K562 (cell line): ENCODE data around the gene FAF2. TPM values are rescaled to one million over a fixed set of nuclear protein-coding genes. Genes with fewer than 3 reads are reported as not detected.

Experiments
- CREBBP ChIP-seq: IDR thresholded peaks from one replicate; pipeline ENCODE4 v1.6.1; 2012; ENCODE audit warnings: low read depth, mild to moderate bottlenecking, control low read depth, inconsistent platforms, low read length
- NFE2 ChIP-seq: IDR thresholded peaks from 2 replicates; pipeline ENCODE4 v1.6.1; 2014; ENCODE audit warnings: antibody characterized with exemption, low read depth
- NFE2L1 ChIP-seq: fragments of 450-650 bp; IDR thresholded peaks from 2 replicates; pipeline ENCODE4 v1.6.1; 2016; ENCODE audit warnings: missing genetic modification characterization, low read depth, mild to moderate bottlenecking, missing compliant biosample characterization, moderate library complexity, borderline replicate concordance
- polyA plus RNA-seq, 8 experiments: library from polyadenylated mRNA; depleted of rRNA in 4 of 8; stranded (reverse) in 5 of 8; unstranded in 3 of 8; fragments of >200 nt; fragmentation: Nextera tagmentation in 2 of 8; fragmentation: Illumina TruSeq in 1 of 8; extraction: Ambion mirVana in 2 of 8; extraction: Trizol in 1 of 8; gene quantifications; 2 replicates each; pipeline versions ENCODE4 v1.2.1 to v1.2.3, GENCODE V29; 2011 to 2014; ENCODE audit warnings: inconsistent platforms in 1 of 8, missing spikeins in 1 of 8
- total RNA-seq, 7 experiments: library from RNA; depleted of rRNA in 6 of 7; stranded (reverse); fragments of >200 nt in 6 of 7; fragmentation: Illumina TruSeq in 2 of 7; extraction: Trizol in 2 of 7; gene quantifications; 2 replicates each; pipeline versions ENCODE4 v1.2.1 to v1.2.3, GENCODE V29; 2011 to 2021; ENCODE audit warnings: low replicate concordance in 1 of 7
- TF ChIP-seq, protein P1 (sequence below): fragments of 250-450 bp; sonication (Bioruptor Pico); IDR thresholded peaks from 2 replicates; pipeline ENCODE4 v1.8.0; 2021; ENCODE audit warnings: moderate library complexity, mild to moderate bottlenecking, inconsistent platforms
- TF ChIP-seq, protein P2 (sequence below), 2 experiments: fragments of 450-650 bp; IDR thresholded peaks; 2 replicates each; pipeline ENCODE4 v1.6.1; 2016; ENCODE audit warnings: mild to moderate bottlenecking in 2 of 2, borderline replicate concordance in 1 of 2, low read depth in 1 of 2, moderate library complexity in 1 of 2

Gene FAF2
- total and polyA plus RNA-seq, 9 of the 15 experiments (the other 6 are each of a cell fraction or from before 2014, with no cell fraction given) = 25.0 to 44.6 (median 36.1) TPM

DNA sequence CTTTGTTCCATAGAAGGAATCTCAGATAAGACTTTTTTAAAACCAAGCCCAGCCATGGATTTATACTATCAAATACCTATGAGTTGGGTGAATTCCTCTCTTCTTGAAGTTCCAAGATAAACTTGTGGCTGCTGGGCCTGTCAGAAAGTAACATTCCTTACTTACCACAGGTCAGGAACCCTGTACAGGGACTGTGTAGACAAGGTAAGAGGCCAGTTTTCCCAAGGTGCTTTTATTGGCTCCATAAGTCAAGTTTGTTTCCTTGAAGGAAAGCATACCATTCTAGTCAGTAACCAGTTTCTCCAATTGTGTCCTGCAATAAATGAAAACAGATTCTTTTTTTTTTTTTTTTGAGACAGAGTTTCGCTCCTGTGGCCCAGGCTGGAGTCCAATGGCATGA, 23.0 kb upstream of the FAF2 start (continued):
- no peak for TF ChIP-seq CREBBP
- TF ChIP-seq, protein P1, sequence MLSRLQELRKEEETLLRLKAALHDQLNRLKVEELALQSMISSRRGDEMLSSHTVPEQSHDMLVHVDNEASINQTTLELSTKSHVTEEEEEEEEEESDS (CRISPR knock-in tag) = no peak
- TF ChIP-seq NFE2 = no peak
- TF ChIP-seq NFE2L1 (tag) = no peak
- TF ChIP-seq, protein P2, sequence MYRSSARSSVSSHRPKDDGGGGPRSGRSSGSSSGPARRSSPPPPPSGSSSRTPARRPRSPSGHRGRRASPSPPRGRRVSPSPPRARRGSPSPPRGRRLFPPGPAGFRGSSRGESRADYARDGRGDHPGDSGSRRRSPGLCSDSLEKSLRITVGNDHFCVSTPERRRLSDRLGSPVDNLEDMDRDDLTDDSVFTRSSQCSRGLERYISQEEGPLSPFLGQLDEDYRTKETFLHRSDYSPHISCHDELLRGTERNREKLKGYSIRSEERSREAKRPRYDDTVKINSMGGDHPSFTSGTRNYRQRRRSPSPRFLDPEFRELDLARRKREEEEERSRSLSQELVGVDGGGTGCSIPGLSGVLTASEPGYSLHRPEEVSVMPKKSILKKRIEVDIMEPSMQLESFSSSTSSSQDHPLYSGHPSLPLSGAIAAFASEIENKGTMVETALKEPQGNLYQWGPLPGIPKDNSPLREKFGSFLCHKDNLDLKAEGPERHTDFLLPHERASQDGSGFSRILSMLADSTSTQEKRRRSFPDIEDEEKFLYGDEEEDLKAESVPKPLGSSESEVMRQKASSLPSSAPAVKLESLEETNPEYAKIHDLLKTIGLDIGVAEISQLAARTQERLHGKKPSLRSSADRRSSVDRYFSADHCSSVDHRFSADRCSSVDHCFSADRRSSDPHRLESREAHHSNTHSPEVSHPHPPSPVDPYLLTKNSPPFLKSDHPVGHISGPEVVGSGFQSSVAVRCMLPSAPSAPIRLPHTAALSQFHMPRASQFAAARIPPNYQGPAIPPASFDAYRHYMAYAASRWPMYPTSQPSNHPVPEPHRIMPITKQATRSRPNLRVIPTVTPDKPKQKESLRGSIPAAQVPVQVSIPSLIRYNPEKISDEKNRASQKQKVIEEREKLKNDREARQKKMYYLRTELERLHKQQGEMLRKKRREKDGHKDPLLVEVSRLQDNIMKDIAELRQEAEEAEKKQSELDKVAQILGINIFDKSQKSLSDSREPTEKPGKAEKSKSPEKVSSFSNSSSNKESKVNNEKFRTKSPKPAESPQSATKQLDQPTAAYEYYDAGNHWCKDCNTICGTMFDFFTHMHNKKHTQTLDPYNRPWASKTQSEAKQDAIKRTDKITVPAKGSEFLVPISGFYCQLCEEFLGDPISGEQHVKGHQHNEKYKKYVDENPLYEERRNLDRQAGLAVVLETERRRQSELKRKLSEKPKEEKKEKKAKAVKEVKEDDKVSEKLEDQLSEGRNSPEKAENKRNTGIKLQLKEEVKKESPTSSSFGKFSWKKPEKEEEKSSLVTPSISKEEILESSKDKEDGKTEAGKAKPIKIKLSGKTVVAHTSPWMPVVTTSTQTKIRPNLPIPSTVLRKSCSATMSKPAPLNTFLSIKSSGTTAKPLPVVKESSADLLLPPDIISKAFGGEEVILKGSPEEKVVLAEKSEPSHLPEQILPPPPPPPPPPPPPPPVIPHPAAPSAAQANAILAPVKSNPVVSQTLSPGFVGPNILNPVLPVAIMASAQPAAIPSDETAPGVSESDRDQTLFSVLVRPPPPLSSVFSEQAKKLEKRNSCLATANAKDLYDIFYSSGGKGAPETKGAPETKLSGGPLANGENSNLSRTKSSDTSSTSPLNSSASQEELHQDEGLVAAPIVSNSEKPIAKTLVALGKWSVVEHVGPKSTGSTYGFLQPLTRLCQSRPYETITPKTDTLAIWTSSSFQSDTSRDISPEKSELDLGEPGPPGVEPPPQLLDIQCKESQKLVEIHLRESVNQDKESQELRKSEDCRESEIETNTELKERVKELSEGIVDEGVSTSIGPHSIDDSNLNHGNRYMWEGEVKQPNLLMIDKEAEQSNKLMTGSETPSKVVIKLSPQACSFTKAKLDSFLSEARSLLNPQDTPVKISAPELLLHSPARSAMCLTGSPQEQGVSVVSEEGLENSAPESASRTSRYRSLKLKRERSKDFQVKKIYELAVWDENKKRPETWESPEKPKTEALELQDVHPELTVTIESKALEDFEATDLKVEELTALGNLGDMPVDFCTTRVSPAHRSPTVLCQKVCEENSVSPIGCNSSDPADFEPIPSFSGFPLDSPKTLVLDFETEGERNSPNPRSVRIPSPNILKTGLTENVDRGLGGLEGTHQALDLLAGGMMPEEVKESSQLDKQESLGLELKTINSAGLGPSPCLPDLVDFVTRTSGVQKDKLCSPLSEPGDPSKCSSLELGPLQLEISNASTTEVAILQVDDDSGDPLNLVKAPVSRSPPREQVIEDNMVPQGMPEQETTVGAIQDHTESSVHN (IDR thresholded peaks at IDR 0.05; ENCODE audit: borderline replicate concordance in 1 of 2, low read depth in 1 of 2) = no peak
